HCT116 (cell line): ENCODE results near the gene CPD. TPM values are rescaled to one million over a fixed set of nuclear protein-coding genes. Genes with fewer than 3 reads are reported as not detected.
"Not testable (repeated sequence)": the region's sequence is repeated elsewhere in the genome, so short reads cannot be mapped to it uniquely, and the experiment has no call there.

Experiments used
- ATAC-seq: fragments of 200-7000 bp; cut with Tn5 transposase; 2 replicates; pipeline ENCODE4 v1.9.1; 2020; ENCODE audit warnings: mild to moderate bottlenecking, moderate library complexity
- BruUV-seq: library from RNA; stranded (reverse); fragments of 400-500 nt; replicated peaks from 2 replicates; lab custom pipeline; 2021; lab: Mats Ljungman, UMichigan
- CTCF ChIA-PET: fragments of 300-600 bp; sonication (Branson Sonifier 250); formaldehyde crosslinking; loops from one replicate; lab custom pipeline; 2021; ENCODE audit warnings: antibody characterized with exemption; lab: Charles Lee
- POLR2A ChIA-PET: fragments of 300-600, 350-600 bp; sonication (Branson Sonifier 250); formaldehyde crosslinking; loops from one replicate; lab custom pipeline; 2021; ENCODE audit warnings: antibody characterized with exemption; lab: Charles Lee
- RAD21 ChIA-PET, 2 experiments: fragments of 300-600 bp; sonication (Branson Sonifier 250); formaldehyde crosslinking; loops; one replicate each; lab custom pipeline; 2023; ENCODE audit warnings: low total read pairs in 2 of 2; ENCODE audit not compliant: uncharacterized antibody in 2 of 2, unreplicated experiment in 2 of 2, low non-redundant PET in 1 of 2; lab: Charles Lee
- DNase-seq: peaks from one replicate; pipeline ENCODE4 v3.0.0-alpha.2; 2010; ENCODE audit warnings: low read depth, low spot score
- H2AFZ ChIP-seq: fragments of 200-600 bp; shearing (Covaris generic), sonication (generic); 2 replicates; pipeline ENCODE4 v1.6.1; 2017; ENCODE audit warnings: low read depth, mixed run types, mixed read lengths, antibody characterized with exemption, low read length; ENCODE audit not compliant: poor library complexity, severe bottlenecking
- H3K27ac ChIP-seq: 2 replicates; pipeline ENCODE4 v1.5.1; 2012; ENCODE audit warnings: low read depth, low read length
- H3K27me3 ChIP-seq: fragments of 200-600 bp; sonication (generic); 2 replicates; pipeline ENCODE4 v1.6.1; 2016; ENCODE audit warnings: mixed run types, low read length, mixed read lengths; ENCODE audit not compliant: insufficient read depth
- H3K36me3 ChIP-seq, 2 experiments: fragments of 200-500 bp in 1 of 2; fragments of 200-600 bp in 1 of 2; sonication (Bioruptor generic) in 1 of 2; sonication (generic) in 1 of 2; 2 replicates each; pipeline versions ENCODE4 v1.5.1 to v1.6.1; 2014 to 2016; ENCODE audit warnings: low read length in 2 of 2, inconsistent platforms in 1 of 2, mixed read lengths in 1 of 2, mixed run types in 1 of 2; ENCODE audit not compliant: insufficient read depth in 2 of 2, control insufficient read depth in 1 of 2
- H3K4me1 ChIP-seq, 2 experiments: fragments of 200-600 bp in 1 of 2; sonication (generic) in 1 of 2; 2 replicates each; pipeline versions ENCODE4 v1.5.1 to v1.6.1; 2012 to 2017; ENCODE audit warnings: low read length in 2 of 2, inconsistent platforms in 1 of 2, mild to moderate bottlenecking in 1 of 2, mixed read lengths in 1 of 2, mixed run types in 1 of 2, moderate library complexity in 1 of 2; ENCODE audit not compliant: insufficient read depth in 2 of 2, control insufficient read depth in 1 of 2
- H3K4me2 ChIP-seq: fragments of 200-600 bp; sonication (generic); 2 replicates; pipeline ENCODE4 v1.6.1; 2017; ENCODE audit warnings: mixed run types, low read length, mixed read lengths
- H3K4me3 ChIP-seq, 2 experiments: fragments of 200-600 bp in 1 of 2; sonication (generic) in 1 of 2; replicated peaks in 1 of 2; 2 replicates each; pipeline ENCODE4 v1.5.1; 2011 to 2016; ENCODE audit warnings: low read length in 2 of 2, control low read depth in 1 of 2, low read depth in 1 of 2, mild to moderate bottlenecking in 1 of 2, mixed read lengths in 1 of 2, mixed run types in 1 of 2
- H3K79me2 ChIP-seq: fragments of 200-600 bp; sonication (generic); 2 replicates; pipeline ENCODE4 v1.6.1; 2017; ENCODE audit warnings: mild to moderate bottlenecking, mixed run types, low read length, moderate library complexity, mixed read lengths; ENCODE audit not compliant: insufficient read depth
- H3K9ac ChIP-seq: fragments of 200-600 bp; sonication (generic); 2 replicates; pipeline ENCODE4 v1.6.1; 2016; ENCODE audit warnings: low read length, mixed read lengths
- H3K9me2 ChIP-seq: fragments of 200-600 bp; sonication (generic), shearing (Covaris generic); 2 replicates; pipeline ENCODE4 v1.6.1; 2017; ENCODE audit warnings: mixed run types, mild to moderate bottlenecking, moderate library complexity; ENCODE audit not compliant: insufficient read depth
- H3K9me3 ChIP-seq, 2 experiments: fragments of 200-500 bp in 1 of 2; fragments of 200-600 bp in 1 of 2; sonication (Bioruptor generic) in 1 of 2; sonication (generic) in 1 of 2; 2 replicates each; pipeline ENCODE4 v1.6.1; 2014 to 2017; ENCODE audit warnings: low read length in 2 of 2, mixed read lengths in 2 of 2, inconsistent platforms in 1 of 2, low read depth in 1 of 2, mild to moderate bottlenecking in 1 of 2, mixed run types in 1 of 2, moderate library complexity in 1 of 2; ENCODE audit not compliant: control insufficient read depth in 1 of 2, insufficient read depth in 1 of 2
- H4K20me1 ChIP-seq: fragments of 200-600 bp; sonication (generic), shearing (Covaris generic); 2 replicates; pipeline ENCODE4 v1.6.1; 2017; ENCODE audit warnings: mixed run types, mild to moderate bottlenecking, moderate library complexity; ENCODE audit not compliant: insufficient read depth
- ZNF274 ChIP-seq: fragments of 200-500 bp; sonication (Bioruptor generic); IDR thresholded peaks from 2 replicates; pipeline ENCODE4 v1.6.1; 2014; ENCODE audit warnings: mild to moderate bottlenecking, low read depth, low read length, inconsistent platforms
- intact Hi-C: fragments of 100-400 bp; cut with micrococcal nuclease; formaldehyde crosslinking; loops from 2 replicates; pipeline ENCODE4 v1.10.0; 2022
- total RNA-seq: library from RNA; stranded (reverse); gene quantifications from one replicate; pipeline ENCODE4 v1.2.1, GENCODE V29; 2021; ENCODE audit not compliant: unreplicated experiment

Gene CPD
- total RNA-seq, 1 experiment from 2014 or later = 47.2 TPM

DNA sequence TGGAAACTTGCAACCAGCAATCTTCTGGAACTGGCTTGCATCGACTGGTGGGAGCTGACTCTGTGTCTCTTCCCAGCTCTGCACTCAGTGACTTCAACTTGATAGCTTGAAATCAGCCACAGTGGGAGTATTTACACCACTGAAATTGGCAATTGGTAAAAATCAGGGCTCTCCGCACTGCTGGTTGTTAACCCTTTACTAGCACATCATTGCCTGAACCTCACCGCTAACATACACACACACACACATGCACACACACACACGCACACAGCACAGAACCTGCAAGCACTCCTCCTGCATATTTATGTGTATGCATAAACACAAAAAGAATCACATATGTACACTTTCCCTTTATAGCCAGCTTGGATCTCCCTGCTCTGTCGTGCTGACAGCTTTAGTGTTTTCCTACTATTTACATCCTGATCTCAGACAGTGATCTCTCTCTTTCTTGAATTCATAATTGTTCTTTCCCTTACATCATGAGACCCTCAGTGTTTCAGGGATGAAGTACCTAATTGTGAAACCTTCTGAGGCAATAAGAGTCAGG is 37.0 kb upstream of the CPD start:
- TF ChIP-seq ZNF274 = no peak
- ChIA-PET CTCF (interaction anchor here (1.1 to 1.6 kb wide), 3 partner anchors 11 to 484 kb away, joined by 4 to 7 read pairs (median 5); partner anchors contain the start of gene GOSR1), POLR2A (interaction anchor here (1.1 kb wide), 1 partner anchor 11 kb away, joined by 3 read pairs; no protein-coding TSS in a partner anchor), RAD21 (no interaction called here)
- H3K27me3 ChIP-seq = no peaks in the 10 kb centered on the region
- DNase-seq (no peak), ATAC-seq (no peak)
- H3K9me3 ChIP-seq = no peaks in the 10 kb centered on the region
- no peaks in the 10 kb centered on the region for H3K79me2 ChIP-seq
- H3K9me2 ChIP-seq = no peaks in the 10 kb centered on the region
- no TSS peak for BruUV-seq
- no peaks in the 10 kb centered on the region for H4K20me1 ChIP-seq
- no peak overlapping the region for H3K4me3 ChIP-seq
- H3K4me2 ChIP-seq = no peak overlapping the region
- intact Hi-C loops = loop anchor here (2.0 to 5.0 kb wide), 3 partner anchors 211 to 485 kb away; no protein-coding TSS in a partner anchor
- no peak overlapping the region for H2AFZ ChIP-seq
- no peak overlapping the region for H3K27ac ChIP-seq
- no peak overlapping the region for H3K9ac ChIP-seq
- H3K36me3 ChIP-seq = no peaks in the 10 kb centered on the region
- peaks cover 16 to 23% of the 10 kb centered on the region in 2 experiments; a peak in 3 of 4 replicates for H3K4me1 ChIP-seq

DNA sequence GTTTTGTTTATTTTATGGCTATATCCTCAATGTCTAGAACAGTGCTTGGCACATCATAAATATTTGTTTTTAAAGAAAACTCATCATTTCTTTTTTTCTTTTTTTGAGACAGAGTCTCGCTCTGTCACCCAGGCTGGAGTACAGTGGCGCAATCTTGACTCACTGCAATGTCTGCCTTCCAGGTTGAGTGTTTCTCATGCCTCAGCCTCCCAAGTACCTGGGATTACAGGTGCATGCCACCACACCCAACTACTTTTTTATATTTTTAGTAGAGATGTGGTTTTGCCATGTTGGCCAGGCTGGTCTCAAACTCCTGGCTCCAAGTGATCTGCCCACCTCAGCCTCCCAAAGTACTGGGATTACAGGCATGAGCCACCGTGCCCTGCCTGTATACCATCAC is 35.5 kb upstream of the CPD start:
- DNase-seq, H2AFZ ChIP-seq, CTCF ChIA-PET, H3K4me2 ChIP-seq, H3K27ac ChIP-seq, H4K20me1 ChIP-seq, H3K9me2 ChIP-seq, ATAC-seq, H3K27me3 ChIP-seq, H3K9ac ChIP-seq, H3K36me3 ChIP-seq, H3K4me3 ChIP-seq, BruUV-seq, RAD21 ChIA-PET, H3K9me3 ChIP-seq, H3K79me2 ChIP-seq, POLR2A ChIA-PET: not testable (repeated sequence)
- peaks cover 16 to 21% of the 10 kb centered on the region in 2 experiments; a peak in 3 of 4 replicates for H3K4me1 ChIP-seq
- intact Hi-C loops = loop anchor here (5.0 kb wide), 1 partner anchor 209 kb away; no protein-coding TSS in a partner anchor
